ENCODE measurements around the gene PCYOX1L.

PCYOX1L gene

GRCh38 chr5:149405550-149406202 is 47.8 kb downstream of the PCYOX1L start:
- H3K4me2 ChIP-seq (ENCODE audit: low read length): no peak overlapping the region
- no peak overlapping the region for H2AFZ ChIP-seq (ENCODE audit: low read length)
- H3K9me3 ChIP-seq (ENCODE audit: low read length): no peaks in the 10 kb centered on the region
- H3K27ac ChIP-seq (ENCODE audit: low read depth, low read length, poor library complexity, severe bottlenecking): no peak overlapping the region
- TF ChIP-seq, protein P1, sequence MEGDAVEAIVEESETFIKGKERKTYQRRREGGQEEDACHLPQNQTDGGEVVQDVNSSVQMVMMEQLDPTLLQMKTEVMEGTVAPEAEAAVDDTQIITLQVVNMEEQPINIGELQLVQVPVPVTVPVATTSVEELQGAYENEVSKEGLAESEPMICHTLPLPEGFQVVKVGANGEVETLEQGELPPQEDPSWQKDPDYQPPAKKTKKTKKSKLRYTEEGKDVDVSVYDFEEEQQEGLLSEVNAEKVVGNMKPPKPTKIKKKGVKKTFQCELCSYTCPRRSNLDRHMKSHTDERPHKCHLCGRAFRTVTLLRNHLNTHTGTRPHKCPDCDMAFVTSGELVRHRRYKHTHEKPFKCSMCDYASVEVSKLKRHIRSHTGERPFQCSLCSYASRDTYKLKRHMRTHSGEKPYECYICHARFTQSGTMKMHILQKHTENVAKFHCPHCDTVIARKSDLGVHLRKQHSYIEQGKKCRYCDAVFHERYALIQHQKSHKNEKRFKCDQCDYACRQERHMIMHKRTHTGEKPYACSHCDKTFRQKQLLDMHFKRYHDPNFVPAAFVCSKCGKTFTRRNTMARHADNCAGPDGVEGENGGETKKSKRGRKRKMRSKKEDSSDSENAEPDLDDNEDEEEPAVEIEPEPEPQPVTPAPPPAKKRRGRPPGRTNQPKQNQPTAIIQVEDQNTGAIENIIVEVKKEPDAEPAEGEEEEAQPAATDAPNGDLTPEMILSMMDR (IDR thresholded peaks at IDR 0.05; ENCODE audit: low read length): no peak
- TF ChIP-seq EZH2 (IDR thresholded peaks at IDR 0.05; ENCODE audit: borderline replicate concordance, low read length): no peak
- no peaks in the 10 kb centered on the region for H4K20me1 ChIP-seq (ENCODE audit: insufficient read depth, low read length)
- no peaks in the 10 kb centered on the region for H3K36me3 ChIP-seq (ENCODE audit: insufficient read depth, low read length)
- no peak overlapping the region for H3K9ac ChIP-seq (ENCODE audit: low read length)
- no peaks in the 10 kb centered on the region for H3K4me1 ChIP-seq (ENCODE audit: insufficient read depth, low read length, severe bottlenecking)
- H3K27me3 ChIP-seq (ENCODE audit: insufficient read depth, low read length): no peaks in the 10 kb centered on the region; the same call in 1 of the 2 replicates
- no peaks in the 10 kb centered on the region for H3K79me2 ChIP-seq (ENCODE audit: insufficient read depth, low read length)
- no peaks in the 10 kb centered on the region for H3K9me2 ChIP-seq (ENCODE audit: low read depth, low read length)
- no peak overlapping the region for H3K4me3 ChIP-seq (ENCODE audit: low read depth, low read length, poor library complexity, severe bottlenecking)
- no peaks in the 10 kb centered on the region for H3F3A ChIP-seq (ENCODE audit: insufficient read depth, low read length)

GRCh38 chr5:149406203-149406978 is 48.5 kb downstream of the PCYOX1L start:
- Histone ChIP-seq H3F3A (ENCODE audit: insufficient read depth, low read length) (no peaks in the 10 kb centered on the region), H3K9me2 (ENCODE audit: low read depth, low read length) (no peaks in the 10 kb centered on the region), H3K4me3 (ENCODE audit: low read depth, low read length, poor library complexity, severe bottlenecking) (no peak overlapping the region), H3K4me2 (ENCODE audit: low read length) (no peak overlapping the region), H3K9ac (ENCODE audit: low read length) (no peak overlapping the region), H3K27ac (ENCODE audit: low read depth, low read length, poor library complexity, severe bottlenecking) (no peak overlapping the region), H3K36me3 (ENCODE audit: insufficient read depth, low read length) (no peaks in the 10 kb centered on the region), H3K79me2 (ENCODE audit: insufficient read depth, low read length) (no peaks in the 10 kb centered on the region), H4K20me1 (ENCODE audit: insufficient read depth, low read length) (no peaks in the 10 kb centered on the region), H2AFZ (ENCODE audit: low read length) (no peak overlapping the region), H3K27me3 (ENCODE audit: insufficient read depth, low read length) (no peaks in the 10 kb centered on the region; the same call in 1 of the 2 replicates), H3K4me1 (ENCODE audit: insufficient read depth, low read length, severe bottlenecking) (no peaks in the 10 kb centered on the region), H3K9me3 (ENCODE audit: low read length) (no peaks in the 10 kb centered on the region)
- TF ChIP-seq, protein P1 (IDR thresholded peaks at IDR 0.05; ENCODE audit: low read length): no peak
- no peak for TF ChIP-seq EZH2 (IDR thresholded peaks at IDR 0.05; ENCODE audit: borderline replicate concordance, low read length)

DNA sequence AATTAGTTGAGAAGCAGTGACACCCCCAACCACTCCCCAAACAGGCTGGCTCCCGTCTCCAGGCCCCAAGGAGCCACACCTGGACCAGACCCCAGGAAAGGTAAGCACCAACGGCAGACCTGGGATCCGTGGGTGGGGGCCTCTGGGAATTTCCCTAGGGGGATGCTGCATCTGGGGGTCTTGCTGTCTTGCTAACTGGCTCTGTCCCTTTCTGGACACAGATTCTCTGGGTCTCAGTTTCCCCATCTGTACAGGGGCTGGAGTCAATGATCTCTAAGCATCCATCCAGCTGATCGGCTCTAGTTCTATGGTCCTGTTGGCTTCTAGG is 49.1 kb downstream of the PCYOX1L start:
- H4K20me1 ChIP-seq (ENCODE audit: insufficient read depth, low read length): no peaks in the 10 kb centered on the region
- H3K9ac ChIP-seq (ENCODE audit: low read length): no peak overlapping the region
- H3K4me2 ChIP-seq (ENCODE audit: low read length): no peak overlapping the region
- no peaks in the 10 kb centered on the region for H3K4me1 ChIP-seq (ENCODE audit: insufficient read depth, low read length, severe bottlenecking)
- no peaks in the 10 kb centered on the region for H3K9me2 ChIP-seq (ENCODE audit: low read depth, low read length)
- no peaks in the 10 kb centered on the region for H3K79me2 ChIP-seq (ENCODE audit: insufficient read depth, low read length)
- H3K36me3 ChIP-seq (ENCODE audit: insufficient read depth, low read length): no peaks in the 10 kb centered on the region
- no peaks in the 10 kb centered on the region; the same call in 1 of the 2 replicates for H3K27me3 ChIP-seq (ENCODE audit: insufficient read depth, low read length)
- H2AFZ ChIP-seq (ENCODE audit: low read length): no peak overlapping the region
- TF ChIP-seq EZH2 (IDR thresholded peaks at IDR 0.05; ENCODE audit: borderline replicate concordance, low read length): no peak
- TF ChIP-seq, protein P1 (IDR thresholded peaks at IDR 0.05; ENCODE audit: low read length): no peak
- no peak overlapping the region for H3K27ac ChIP-seq (ENCODE audit: low read depth, low read length, poor library complexity, severe bottlenecking)
- no peaks in the 10 kb centered on the region for H3K9me3 ChIP-seq (ENCODE audit: low read length)
- no peaks in the 10 kb centered on the region for H3F3A ChIP-seq (ENCODE audit: insufficient read depth, low read length)
- no peak overlapping the region for H3K4me3 ChIP-seq (ENCODE audit: low read depth, low read length, poor library complexity, severe bottlenecking)

Data from OCI-LY1 (cell line).